ENCODE results near the gene BRF1.

- no peak for TF ChIP-seq ZNF274 (IDR thresholded peaks at IDR 0.05; ENCODE audit: low read depth, low read length)
- TF ChIP-seq YY1 (IDR thresholded peaks at IDR 0.05; ENCODE audit: insufficient read depth, insufficient read length) = no peak
- TF ChIP-seq SUZ12 (IDR thresholded peaks at IDR 0.05; ENCODE audit: extremely low read depth, insufficient read depth, insufficient read length) = no peak
These were observed 13.3 kb downstream of the BRF1 start for GRCh38 chr14:105287249-105288102.

Measured in NT2/D1 (cell line).